SIG-M5 treated with dmso at 0.1 percent for 504 hours (cell line): Measurements from ENCODE around the gene PLPPR1.

Experiments used
- DNase-seq: peaks from one replicate; lab custom pipeline; 2025; ENCODE audit not compliant: unreplicated experiment; lab: John Stamatoyannopoulos, UW

Gene PLPPR1

DNA sequence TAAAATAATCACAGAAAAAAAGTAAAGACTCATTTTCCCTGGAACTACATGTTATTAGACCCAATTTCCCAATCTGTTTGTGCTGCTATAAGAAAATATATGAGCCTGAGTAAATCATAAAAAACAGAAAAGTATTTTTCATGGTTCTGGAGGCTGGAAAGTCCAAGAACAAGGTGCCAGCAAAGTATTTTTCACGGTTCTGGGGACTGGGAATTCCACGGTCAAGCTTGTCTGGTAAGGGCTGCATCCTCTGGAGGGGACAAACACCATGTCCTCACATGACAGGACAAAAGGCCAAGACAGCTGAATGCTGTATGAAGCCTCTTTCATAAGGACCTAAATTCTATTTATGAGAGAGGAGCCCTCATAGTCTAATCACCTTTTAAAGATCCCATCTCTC, 172.3 kb downstream of the PLPPR1 start:
- no peak for DNase-seq

DNA sequence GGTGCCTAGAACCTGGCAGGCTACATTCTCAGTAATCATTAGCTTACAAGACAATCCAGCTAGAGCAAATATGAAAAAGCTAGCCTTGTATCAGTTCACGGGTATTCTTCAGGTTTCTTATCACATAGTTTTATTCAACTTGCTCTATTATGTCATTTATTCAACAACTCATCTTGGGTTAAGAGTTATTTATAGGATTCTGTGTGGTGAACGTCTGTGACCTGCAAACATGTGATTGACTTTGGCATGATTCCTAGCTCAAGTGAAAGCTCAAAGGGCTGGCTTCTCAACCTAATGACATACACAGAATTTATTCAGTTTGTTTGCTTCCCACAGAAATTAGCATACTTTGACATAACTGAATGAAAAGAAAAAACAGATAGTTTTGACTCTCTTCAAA, 173.1 kb downstream of the PLPPR1 start:
- no peak for DNase-seq

DNA sequence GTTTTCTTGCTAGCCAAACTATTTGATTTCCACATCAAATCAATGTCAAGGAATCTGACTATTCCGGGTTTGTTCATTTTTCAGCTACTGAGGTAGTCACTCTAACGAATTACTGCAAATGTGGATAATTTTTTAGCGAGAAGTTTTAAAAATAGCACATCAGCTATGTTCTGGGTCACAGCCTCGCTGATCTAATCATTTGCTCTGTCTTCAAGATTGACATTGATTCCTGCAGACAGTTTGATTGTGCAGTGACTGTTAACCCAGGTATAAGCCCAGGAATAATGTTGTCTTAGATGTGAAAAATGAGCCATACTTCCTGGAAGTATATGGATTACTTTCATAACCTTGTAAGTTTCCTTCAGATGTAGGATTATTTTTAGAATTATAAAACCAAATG, 181.1 kb downstream of the PLPPR1 start:
- DNase-seq, result no peak

DNA sequence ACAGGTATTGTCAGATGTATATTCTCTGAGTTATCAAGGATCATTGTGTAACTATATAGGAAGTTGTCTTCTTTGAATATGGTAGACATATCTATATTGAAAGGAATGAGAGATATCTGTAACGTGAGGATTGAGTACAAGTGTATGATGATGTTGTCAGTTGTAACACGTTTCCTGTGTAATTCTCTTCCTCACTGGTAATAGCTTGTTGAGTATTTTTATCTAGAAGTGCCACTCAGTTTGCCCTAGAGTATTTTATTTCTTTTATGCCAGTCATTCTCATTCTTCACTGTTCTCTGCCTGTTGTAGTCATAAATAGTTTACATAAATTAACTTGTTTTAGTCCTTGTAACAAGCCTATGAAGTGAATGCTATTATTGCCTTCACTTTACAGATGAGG, 184.1 kb downstream of the PLPPR1 start:
- DNase-seq, result no peak

DNA sequence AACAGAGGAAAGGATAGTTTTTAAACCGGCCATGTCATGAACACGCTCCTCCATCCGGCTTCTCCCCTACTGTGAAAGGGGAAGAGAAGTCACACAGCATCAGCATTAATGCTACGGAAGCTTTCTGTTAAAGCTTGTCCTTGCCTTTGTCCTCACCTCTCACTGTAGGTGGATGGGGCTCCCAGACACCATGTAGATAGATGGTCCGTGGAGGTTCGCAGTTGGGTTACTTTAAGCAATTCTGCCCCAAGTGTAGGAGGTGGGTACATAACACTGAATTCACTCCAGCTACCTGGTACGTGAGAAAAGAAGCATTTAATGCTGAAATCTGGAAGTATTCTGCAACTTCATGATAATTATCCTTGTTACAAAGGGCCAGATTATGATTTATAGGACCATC, 190.5 kb downstream of the PLPPR1 start:
- no peak for DNase-seq

DNA sequence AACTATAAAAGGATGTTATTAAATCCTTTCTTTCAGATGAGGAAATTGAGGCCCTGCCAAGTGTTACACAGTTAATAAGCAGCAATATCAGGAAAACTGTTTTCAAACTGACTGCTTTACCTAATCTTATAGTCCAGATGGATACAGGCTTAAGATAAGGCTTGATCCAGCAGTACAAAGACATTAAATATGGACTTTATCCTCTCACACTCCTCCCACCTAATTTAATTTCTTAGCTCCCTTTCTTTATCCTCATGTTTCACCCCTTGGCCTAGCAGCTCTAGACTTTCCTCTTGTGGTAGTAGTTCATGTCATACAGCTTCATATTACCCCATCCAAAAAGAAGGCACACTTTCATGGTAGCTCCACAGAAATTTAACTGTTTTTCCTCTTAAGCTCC, 191.8 kb downstream of the PLPPR1 start:
- no peak for DNase-seq

DNA sequence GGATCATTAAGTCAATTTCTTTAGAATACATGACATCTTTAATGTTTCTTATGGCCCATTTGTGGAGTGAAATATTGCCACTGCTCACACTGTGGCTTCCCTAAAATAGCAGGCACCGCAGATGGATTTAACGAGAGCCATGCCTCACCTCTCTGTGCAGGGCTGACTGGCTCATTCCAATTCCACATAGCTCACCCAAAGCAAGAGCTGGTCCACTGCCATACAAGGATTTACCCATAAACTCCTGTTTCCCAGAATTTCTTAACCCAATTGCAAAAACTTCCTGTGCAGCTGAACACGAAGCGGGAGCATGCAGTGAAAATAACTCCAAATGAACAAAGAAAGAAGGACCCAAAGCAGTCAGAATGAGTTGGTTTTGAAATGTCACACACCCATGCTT, 196.7 kb downstream of the PLPPR1 start:
- DNase-seq, result no peak

DNA sequence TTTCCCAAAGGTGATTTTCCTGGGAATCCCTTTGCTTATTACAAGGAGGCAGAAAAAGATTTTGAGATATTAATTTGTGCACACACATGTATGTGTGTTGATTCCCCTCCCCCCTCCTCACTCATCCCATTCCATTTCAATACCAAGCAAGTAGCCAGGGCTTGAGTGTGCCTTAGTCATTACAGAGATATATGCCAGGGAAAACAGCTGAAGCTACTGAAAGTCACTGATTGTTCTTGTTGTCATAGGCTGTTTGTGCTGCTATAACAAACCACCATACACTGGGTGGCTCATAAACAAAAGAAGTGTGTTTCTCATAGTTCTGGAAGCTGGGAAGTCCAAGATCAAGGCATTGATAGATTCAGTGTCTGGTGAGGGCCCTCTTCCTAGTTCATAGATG, 197.6 kb downstream of the PLPPR1 start:
- no peak for DNase-seq

DNA sequence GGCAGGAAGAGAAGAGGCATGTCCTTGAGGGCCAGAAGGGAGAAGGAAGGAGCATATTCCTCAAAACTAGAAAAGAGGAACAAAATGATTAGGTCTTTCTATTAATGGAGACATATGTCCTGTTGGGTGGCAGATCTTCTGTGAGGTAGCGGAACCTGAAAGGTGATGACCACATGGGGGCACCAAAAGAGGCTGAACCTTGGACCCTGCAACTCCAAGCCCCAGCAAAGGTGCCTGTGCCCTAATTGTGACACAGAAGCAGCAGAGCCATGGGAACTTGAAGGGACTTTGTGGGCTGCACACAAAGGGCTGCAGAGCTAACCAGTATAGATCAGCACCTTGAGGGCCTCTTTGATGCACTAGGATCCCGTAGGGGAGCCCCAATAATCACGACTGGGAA, 198.3 kb downstream of the PLPPR1 start:
- no peak for DNase-seq

DNA sequence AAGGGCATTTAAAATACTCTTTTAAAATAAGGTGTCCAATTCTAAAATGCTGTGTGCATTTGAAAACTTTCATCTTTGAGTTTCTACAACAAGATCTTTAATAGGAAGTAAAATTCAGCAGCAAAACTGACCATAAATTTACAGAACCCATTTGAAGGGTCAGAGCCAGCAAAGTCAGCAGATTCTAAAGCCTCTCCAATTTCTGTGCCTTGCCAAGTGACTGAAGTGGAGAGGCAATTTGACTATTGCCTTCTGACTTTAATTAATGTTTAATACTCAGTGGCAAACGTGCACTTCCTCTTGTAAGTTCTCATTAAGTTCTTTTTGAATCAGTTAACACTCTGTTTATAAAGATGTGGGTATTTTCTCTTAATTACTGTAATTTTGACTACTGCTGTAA, 201.1 kb downstream of the PLPPR1 start:
- no peak for DNase-seq

DNA sequence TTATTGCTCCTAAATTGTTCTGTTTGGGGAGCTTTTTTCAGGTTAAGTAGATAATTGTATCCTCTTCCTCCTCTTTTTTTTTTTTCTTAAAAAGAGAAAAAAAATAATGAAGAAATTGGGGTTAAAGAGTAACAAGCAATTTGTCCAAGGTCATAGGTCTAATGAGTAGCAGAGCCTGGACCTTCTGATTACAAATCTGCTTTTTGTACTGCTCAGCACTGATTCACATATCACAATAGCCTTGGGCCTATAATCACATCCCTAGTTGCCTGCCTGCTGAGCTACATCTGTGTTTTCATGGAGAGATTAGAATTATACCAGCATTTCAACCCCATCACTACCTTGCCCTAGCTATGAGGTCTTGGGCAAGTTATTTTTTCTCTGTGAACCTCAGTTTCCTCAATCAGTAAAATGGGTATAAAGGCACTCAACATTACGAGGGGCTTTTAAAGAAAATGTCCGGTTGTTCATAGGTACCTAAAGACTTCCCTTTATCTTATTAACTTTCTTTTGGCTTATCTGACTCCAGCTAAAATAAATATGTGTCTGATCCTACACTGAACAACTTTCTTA, 204.0 kb downstream of the PLPPR1 start:
- no peak for DNase-seq

DNA sequence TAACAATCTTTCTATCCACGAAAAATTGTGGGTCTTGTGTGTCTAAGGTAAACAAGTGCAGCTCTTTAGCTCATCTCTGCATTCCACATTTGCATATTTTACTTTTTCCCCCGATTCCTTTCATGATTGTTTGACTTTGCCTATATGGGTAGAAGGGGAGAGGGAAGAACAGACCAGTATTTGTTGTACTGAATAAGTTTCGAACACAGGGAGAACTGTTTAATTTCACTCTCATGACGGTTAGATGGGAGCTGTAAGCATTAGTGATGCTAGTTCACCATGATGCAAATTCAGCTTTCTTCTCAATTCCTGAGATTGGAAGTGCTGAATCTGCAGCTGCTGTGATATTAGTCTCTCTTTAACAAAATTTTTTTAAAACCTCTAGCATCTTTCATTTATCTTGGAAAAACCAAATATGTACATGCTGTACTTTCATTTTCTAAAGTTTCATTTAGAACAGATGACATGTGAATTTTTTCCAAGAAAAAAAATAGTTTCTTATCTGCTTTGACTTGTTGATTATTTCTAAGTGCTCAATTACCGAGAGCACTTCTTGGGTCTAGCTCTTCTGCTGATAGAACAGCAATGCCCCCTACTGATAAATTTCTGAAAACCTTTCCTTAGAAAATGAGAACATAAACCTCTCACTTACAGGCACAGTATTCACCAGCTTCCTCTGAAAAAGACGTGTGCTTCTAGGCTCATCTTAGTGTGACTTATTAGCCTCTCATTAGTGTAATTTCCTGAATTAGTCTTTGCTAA, 206.8 kb downstream of the PLPPR1 start:
- peak; percentile 15 for DNase-seq

DNA sequence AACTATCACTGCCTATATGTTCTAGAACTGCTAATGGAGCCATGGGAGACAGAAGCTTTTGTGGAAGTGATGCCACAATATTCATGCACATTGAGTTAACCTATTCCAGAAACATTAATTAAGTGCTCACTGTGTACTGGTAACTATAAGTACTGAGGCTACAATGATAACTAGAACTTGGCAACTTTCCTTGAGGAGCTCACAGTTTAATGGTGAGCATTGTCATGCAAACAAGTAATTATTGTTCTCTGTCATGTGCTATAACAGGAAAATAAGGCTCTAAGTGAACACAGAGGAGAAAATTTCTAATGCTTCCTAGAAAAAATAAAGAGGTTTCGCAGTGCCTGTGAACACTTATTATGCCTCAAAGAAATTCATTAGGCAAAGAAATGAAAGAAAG, 214.1 kb downstream of the PLPPR1 start:
- DNase-seq, result no peak

DNA sequence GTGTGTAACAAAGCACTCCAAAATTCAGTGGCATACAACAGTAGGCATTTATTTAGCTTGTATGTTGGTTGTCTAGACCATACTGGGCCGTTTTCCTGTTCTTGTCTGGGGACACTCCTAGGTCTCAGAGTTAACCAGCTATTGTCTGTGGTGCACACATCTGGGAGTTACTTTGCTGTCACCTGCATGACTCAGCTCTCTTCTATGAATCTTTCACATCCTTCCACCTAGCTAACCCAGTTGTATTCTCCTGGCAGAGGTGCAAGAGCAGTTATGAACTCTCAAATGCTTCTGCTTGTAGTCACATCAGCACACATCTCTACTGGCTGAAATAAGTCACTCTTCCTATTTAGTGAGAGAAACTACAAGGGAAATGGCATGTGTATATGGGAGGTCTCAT, 218.2 kb downstream of the PLPPR1 start:
- no peak for DNase-seq

DNA sequence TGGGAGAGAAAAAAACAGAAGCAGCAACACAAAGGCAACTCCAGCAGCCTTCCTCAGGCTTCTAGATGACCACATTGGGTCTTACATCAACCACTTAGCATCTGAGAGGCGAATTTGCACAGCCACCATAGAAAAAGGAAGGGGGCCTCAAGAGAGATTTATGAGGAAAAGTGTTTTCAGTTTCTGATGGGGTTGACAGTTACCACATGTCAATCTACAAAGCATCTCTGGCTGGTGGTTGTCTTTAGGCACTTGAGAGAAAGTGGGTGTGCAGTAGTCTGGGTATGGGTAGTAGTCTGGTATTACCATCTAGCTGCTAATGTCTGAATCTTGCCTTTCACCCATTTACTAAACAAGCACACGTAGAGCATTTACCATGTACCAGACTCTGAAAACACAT, 218.8 kb downstream of the PLPPR1 start:
- DNase-seq, result no peak

DNA sequence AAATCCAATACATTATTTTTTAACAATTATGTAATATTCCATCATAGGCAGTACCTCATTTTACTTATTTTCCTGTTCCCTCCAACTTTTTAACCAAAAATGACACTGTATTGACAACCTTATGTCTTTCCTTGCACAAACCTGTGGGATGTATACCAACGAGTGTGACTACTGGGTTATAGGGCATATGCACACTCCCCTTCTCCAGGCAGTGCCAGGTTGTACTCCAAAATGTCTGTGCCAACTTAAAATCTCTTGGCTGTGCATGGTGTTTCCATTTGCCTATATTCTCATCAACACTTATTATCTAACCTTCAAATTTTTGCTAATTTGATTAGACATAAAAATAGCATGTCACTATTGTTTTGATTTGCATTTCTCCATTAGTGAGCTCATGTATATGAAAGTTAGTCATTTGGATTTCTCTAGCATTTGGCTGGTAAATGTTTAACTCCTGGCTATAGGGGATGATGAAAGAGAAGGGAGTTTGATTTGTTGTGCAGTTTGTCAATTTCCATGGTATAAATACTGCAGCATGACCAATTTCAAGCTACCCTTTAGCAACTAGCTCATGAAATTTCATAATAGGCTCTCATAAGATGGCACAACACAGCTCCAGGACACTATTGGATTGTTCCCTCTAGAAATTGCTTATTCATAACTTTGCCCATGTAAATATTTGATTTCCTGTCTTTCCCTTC, 226.4 kb downstream of the PLPPR1 start:
- DNase-seq, result no peak

DNA sequence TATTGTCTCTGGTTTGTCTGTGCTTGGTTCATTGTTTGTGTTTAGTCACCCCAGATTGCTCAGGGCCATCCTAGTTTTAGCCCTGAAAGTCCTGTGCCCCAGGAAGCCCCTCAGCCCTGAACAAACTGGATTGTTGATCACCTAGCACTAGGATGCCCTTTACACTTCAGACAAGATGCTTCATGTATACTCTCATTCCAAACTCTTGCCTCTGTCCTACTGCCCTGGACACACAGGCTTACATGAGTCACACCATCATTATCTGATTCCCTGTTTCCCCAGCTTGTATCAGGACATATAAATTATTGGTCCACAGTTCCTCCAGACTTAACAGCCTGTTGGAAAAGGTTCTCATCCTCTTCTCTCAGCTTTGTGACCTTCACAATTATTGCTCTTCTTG, 236.2 kb downstream of the PLPPR1 start:
- DNase-seq, result no peak

DNA sequence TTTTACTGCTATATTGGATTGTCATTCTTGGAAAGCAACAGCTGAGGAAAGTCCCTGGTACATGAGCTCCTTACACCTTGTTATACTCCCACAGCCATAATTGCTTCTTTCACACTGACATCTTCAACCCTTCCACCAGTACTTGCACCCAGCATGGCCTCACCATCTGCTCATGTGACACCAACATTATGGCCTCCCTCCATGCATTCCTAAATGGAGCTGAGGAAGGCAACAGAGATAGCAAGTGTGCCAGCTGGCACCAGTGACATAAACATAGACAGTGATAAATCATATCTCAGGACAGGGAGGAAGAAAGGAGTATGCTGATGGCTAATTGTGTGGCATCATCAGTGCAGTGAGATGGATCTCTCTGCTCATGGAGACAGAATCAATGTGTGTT, 236.7 kb downstream of the PLPPR1 start:
- DNase-seq, result no peak

DNA sequence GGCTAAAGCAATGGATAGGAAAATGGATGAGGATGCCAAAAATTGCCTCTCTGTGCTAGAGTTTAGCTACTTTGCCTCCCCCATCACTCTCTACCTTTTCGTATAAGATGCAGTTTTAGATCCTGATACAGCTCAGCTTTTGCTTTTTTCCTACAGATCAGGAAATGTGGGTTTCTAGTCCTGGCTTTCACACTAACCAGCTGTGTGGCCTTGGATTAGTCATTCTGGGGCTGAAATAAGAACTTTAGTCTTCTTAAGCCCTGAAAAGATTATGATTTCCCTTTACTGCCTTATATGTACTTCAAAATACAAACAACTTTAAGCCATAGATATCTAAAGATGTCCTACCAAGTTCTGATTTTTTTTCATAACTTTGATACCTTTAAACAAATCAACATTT, 239.9 kb downstream of the PLPPR1 start:
- no peak for DNase-seq

DNA sequence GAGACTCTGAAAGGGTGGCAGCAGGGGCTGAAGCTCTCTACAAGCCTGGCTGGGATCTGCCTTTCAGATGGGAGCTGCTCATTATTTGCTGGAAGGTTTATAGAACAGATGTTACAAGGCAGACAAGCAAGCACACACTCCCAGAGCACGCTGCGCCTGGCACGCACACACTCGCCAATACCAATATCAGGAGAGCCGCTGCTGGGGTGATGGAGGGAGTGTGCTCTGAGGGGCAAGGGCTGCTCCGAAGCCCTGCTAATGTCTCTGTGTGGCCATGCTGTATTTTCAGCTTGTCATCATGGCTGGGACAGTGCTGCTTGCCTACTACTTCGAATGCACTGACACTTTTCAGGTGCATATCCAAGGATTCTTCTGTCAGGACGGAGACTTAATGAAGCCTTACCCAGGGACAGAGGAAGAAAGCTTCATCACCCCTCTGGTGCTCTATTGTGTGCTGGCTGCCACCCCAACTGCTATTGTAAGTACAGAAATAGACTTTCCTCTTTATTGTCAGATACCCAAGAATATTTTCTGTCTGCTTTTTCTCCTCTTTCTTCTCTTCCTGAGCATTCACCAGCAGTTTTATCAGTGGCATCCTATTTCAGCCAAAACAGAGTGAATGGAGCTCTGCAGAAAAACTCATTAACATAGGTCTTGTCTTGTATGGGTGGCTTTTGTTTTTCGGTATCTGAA, 241.2 kb downstream of the PLPPR1 start:
- DNase-seq, result no peak

DNA sequence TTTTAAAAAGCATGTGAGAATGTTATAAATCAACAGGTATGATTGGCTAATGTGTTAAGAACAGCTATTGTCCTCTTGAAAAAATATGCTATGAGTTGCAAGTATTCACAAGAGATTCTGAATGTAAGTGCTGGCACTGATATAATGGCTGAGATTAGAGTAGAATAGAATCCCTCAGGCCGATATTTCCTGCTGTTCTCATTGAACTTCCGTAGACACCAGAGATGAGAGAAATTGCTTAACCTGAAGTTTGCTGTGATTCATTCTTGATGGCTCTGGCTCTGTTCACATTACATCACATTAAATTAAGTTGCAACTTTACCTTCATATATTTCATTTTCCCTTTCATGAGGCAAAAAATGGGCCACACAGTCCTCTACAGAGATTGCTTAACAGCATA, 241.8 kb downstream of the PLPPR1 start:
- no peak for DNase-seq

DNA sequence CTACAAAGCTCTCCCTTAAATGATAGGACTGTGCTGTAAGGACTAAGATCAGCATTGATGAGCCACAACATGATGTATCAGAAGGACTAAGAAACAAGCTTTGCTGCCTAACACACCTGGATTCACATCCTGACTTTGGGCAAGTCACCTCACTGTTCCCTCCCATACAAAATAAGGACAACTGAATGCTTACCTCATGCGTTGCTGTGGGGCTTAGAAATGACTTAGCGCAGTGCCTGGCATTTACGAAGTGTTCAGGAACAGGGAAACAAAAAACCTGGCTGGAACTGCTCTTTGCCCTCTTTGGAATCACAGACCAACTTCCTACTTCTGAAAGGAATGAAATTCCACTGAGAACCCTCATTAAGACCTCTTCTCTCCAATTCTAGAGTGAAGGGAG, 242.6 kb downstream of the PLPPR1 start:
- no peak for DNase-seq
